Measurements from ENCODE around the gene C16orf96. TPM values are rescaled to one million over a fixed set of nuclear protein-coding genes. Genes with fewer than 3 reads are reported as not detected.
A peak's percentile ranks its signal among the peaks of the same experiment; 100 is the strongest.

C16orf96 gene
- total and polyA plus RNA-seq, 2 of the 13 experiments (the other 11 are each of a cell fraction or from before 2014, with no cell fraction given), result 0.03 TPM; not detected in 1

DNA sequence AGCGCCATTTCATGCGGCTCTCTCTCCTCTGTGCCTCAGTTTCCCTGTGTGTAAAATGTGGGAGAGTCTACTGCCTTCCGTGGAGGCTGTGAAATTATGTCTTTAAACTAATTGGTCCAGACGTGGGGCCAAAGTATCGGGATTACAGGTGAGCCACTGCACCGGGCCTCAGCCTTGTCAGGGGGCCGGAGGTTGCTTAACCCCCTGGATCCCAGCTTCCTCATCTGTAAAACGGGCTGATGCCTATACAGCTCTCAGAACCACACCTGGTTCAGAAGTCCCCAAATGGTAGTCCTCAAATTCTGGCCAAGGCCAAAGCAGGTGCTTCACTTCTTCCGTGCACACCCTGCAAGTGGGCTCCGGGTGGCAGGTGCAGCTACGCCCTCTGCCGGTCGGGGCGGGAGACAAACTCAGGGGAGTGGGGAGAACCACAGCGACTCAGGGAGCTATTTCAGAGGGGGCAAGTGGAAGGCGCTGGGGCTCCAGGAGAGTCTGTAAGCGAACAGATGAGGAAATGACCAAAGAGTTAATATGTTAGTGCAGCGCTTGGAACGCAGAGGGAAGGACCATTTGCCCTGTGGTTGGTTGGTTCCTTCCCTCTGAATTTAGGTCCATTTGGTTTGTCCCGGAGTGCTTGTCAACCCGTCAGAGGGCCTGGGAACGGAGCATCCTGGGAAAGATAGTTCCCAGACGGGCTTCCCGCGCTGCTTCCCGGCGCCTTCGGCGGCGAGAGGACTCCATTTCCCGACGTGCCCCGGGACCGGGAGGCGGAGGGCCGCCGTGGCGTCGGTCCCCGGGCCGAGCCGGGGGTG, 68.1 kb downstream of the C16orf96 start, which contains the start of gene MGRN1 (continued):
- no peak for TF ChIP-seq ZNF790 (CRISPR knock-in tag; IDR thresholded peaks at IDR 0.05; ENCODE audit: borderline replicate concordance)
- TF ChIP-seq KAT8 (CRISPR knock-in tag; IDR thresholded peaks at IDR 0.05), result 0 out of 2 replicates have a peak, but pooled peaks have one; percentile 37
- no peak for TF ChIP-seq REXO4 (CRISPR knock-in tag; IDR thresholded peaks at IDR 0.05; ENCODE audit: borderline replicate concordance)
- no peak for TF ChIP-seq ZSCAN22 (CRISPR knock-in tag; IDR thresholded peaks at IDR 0.05)
- TF ChIP-seq, protein P1, sequence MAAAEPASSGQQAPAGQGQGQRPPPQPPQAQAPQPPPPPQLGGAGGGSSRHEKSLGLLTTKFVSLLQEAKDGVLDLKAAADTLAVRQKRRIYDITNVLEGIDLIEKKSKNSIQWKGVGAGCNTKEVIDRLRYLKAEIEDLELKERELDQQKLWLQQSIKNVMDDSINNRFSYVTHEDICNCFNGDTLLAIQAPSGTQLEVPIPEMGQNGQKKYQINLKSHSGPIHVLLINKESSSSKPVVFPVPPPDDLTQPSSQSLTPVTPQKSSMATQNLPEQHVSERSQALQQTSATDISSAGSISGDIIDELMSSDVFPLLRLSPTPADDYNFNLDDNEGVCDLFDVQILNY (CRISPR knock-in tag; conservative IDR thresholded peaks at IDR 0.05), result no peak
- TF ChIP-seq ZSCAN31 (CRISPR knock-in tag; IDR thresholded peaks at IDR 0.05; ENCODE audit: low read depth), result peak; percentile 26; the same call in 1 of the 2 replicates
- no peak for TF ChIP-seq PAX8 (CRISPR knock-in tag; IDR thresholded peaks at IDR 0.05; ENCODE audit: borderline replicate concordance)
- TF ChIP-seq ZNF569 (CRISPR knock-in tag; IDR thresholded peaks at IDR 0.05; ENCODE audit: borderline replicate concordance), result no peak
- TF ChIP-seq POGZ (CRISPR knock-in tag; IDR thresholded peaks at IDR 0.05), result peak; percentile 15; the same call in 1 of the 2 replicates
- TF ChIP-seq TBP (CRISPR knock-in tag; IDR thresholded peaks at IDR 0.05), result no peak
- TF ChIP-seq, protein P2, sequence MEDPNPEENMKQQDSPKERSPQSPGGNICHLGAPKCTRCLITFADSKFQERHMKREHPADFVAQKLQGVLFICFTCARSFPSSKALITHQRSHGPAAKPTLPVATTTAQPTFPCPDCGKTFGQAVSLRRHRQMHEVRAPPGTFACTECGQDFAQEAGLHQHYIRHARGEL (CRISPR knock-in tag; IDR thresholded peaks at IDR 0.05), result peak; percentile 71; the same call in 1 of the 2 replicates
- TF ChIP-seq MBD4 (IDR thresholded peaks at IDR 0.05; ENCODE audit: borderline replicate concordance, low read length), result no peak
- TF ChIP-seq ETV6 (CRISPR knock-in tag; conservative IDR thresholded peaks at IDR 0.05), result peak; percentile 55; the same call in 1 of the 2 replicates
- TF ChIP-seq, protein P3, sequence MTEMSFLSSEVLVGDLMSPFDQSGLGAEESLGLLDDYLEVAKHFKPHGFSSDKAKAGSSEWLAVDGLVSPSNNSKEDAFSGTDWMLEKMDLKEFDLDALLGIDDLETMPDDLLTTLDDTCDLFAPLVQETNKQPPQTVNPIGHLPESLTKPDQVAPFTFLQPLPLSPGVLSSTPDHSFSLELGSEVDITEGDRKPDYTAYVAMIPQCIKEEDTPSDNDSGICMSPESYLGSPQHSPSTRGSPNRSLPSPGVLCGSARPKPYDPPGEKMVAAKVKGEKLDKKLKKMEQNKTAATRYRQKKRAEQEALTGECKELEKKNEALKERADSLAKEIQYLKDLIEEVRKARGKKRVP (CRISPR knock-in tag; IDR thresholded peaks at IDR 0.05), result no peak
- TF ChIP-seq, protein P4, sequence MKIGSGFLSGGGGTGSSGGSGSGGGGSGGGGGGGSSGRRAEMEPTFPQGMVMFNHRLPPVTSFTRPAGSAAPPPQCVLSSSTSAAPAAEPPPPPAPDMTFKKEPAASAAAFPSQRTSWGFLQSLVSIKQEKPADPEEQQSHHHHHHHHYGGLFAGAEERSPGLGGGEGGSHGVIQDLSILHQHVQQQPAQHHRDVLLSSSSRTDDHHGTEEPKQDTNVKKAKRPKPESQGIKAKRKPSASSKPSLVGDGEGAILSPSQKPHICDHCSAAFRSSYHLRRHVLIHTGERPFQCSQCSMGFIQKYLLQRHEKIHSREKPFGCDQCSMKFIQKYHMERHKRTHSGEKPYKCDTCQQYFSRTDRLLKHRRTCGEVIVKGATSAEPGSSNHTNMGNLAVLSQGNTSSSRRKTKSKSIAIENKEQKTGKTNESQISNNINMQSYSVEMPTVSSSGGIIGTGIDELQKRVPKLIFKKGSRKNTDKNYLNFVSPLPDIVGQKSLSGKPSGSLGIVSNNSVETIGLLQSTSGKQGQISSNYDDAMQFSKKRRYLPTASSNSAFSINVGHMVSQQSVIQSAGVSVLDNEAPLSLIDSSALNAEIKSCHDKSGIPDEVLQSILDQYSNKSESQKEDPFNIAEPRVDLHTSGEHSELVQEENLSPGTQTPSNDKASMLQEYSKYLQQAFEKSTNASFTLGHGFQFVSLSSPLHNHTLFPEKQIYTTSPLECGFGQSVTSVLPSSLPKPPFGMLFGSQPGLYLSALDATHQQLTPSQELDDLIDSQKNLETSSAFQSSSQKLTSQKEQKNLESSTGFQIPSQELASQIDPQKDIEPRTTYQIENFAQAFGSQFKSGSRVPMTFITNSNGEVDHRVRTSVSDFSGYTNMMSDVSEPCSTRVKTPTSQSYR (CRISPR knock-in tag; IDR thresholded peaks at IDR 0.05; ENCODE audit: borderline replicate concordance), result no peak
- peak; percentile 41; the same call in 1 of the 2 replicates for TF ChIP-seq ZNF776 (CRISPR knock-in tag; IDR thresholded peaks at IDR 0.05)
- no peak for TF ChIP-seq ZFP41 (CRISPR knock-in tag; IDR thresholded peaks at IDR 0.05; ENCODE audit: borderline replicate concordance)
- TF ChIP-seq TBX2 (CRISPR knock-in tag; IDR thresholded peaks at IDR 0.05; ENCODE audit: borderline replicate concordance), result no peak; the same call in 1 of the 2 replicates
- peak; percentile 16; the same call in 1 of the 2 replicates for TF ChIP-seq RXRA (CRISPR knock-in tag; IDR thresholded peaks at IDR 0.05)
- TF ChIP-seq CEBPB (IDR thresholded peaks at IDR 0.05; ENCODE audit: borderline replicate concordance, low read depth, low read length), result no peak
- no peak for TF ChIP-seq ZNF788 (CRISPR knock-in tag; IDR thresholded peaks at IDR 0.05; ENCODE audit: borderline replicate concordance)
- peak in 1 of 2 experiments; percentile 32; a peak in 1 of 4 replicates for TF ChIP-seq KLF16 (CRISPR knock-in tag; IDR thresholded peaks at IDR 0.05)
- no peak for TF ChIP-seq ZNF83 (CRISPR knock-in tag; IDR thresholded peaks at IDR 0.05; ENCODE audit: borderline replicate concordance)
- TF ChIP-seq NR3C1 (CRISPR knock-in tag; IDR thresholded peaks at IDR 0.05), result no peak
- peak; percentile 16; the same call in 1 of the 2 replicates for TF ChIP-seq ZNF879 (CRISPR knock-in tag; IDR thresholded peaks at IDR 0.05)
- TF ChIP-seq NFE2 (CRISPR knock-in tag; IDR thresholded peaks at IDR 0.05), result no peak

All from HepG2 (cell line).